Hair follicle dermal papilla cell (primary cell): ENCODE measurements around the gene OR11L1. TPM values are rescaled to one million over a fixed set of nuclear protein-coding genes. Genes with fewer than 3 reads are reported as not detected.

Experiments
- total RNA-seq: library from RNA; depleted of rRNA; stranded (reverse); fragments of >200 nt; gene quantifications from 2 replicates; pipeline ENCODE4 v1.2.3, GENCODE V29; 2012

The OR11L1 gene
- not detected in 2 replicates for total RNA-seq

GRCh38 chr1:247841796-247842195 is at the start of gene OR11L1:
Gene OR11L1, minus strand, starts transcription at chr1:247841896. Its CDS starts 0 bp downstream, at chr1:247841896.

GRCh38 chr1:247857069-247857984 is 15.6 kb upstream of the OR11L1 start, which contains the start of gene TRIM58:
Gene TRIM58, plus strand, starts transcription at chr1:247857187. Its CDS starts 60 bp downstream, at chr1:247857247.

GRCh38 chr1:247824023-247824422 is 17.7 kb downstream of the OR11L1 start, which contains the start of gene OR14A16:
Gene OR14A16, minus strand, starts transcription at chr1:247824119. Its CDS starts 8,390 bp downstream, at chr1:247815729.

Other genes with a start within 250 kb of the OR11L1 start
- not detected in 2 replicates for gene OR2G3, start 236.3 kb downstream of the OR11L1 start, total RNA-seq
- not detected in 2 replicates for gene OR13G1, start 162.2 kb downstream of the OR11L1 start, total RNA-seq
- gene OR6F1, start 125.2 kb downstream of the OR11L1 start, total RNA-seq, result not detected in 2 replicates
- gene OR14K1, start 103.3 kb downstream of the OR11L1 start, total RNA-seq, result 0.49 TPM in 1 of 2 replicates, not detected in the other
- gene OR14A2, start 93.8 kb downstream of the OR11L1 start, total RNA-seq, result not detected in 2 replicates
- not detected in 2 replicates for gene OR1C1, start 81.3 kb downstream of the OR11L1 start, total RNA-seq
- not detected in 2 replicates for gene OR14A16, start 17.8 kb downstream of the OR11L1 start, total RNA-seq
- 1.9 and 2.4 TPM in 2 replicates for gene TRIM58, start 15.3 kb upstream of the OR11L1 start, total RNA-seq
- gene OR2W3, start 53.7 kb upstream of the OR11L1 start, total RNA-seq, result 0.65 and 1.7 TPM in 2 replicates
- gene OR2T8, start 78.4 kb upstream of the OR11L1 start, total RNA-seq, result not detected in 2 replicates
- not detected in 2 replicates for gene OR2AJ1, start 83.0 kb upstream of the OR11L1 start, total RNA-seq
- gene OR2L8, start 107.0 kb upstream of the OR11L1 start, total RNA-seq, result 0.97 TPM in 1 of 2 replicates, not detected in the other
- 0.49 TPM in 1 of 2 replicates, not detected in the other for gene OR2AK2, start 123.3 kb upstream of the OR11L1 start, total RNA-seq
- 0.12 and 0.32 TPM in 2 replicates for gene OR2L5, start 171.8 kb upstream of the OR11L1 start, total RNA-seq
- gene OR2L2, start 188.2 kb upstream of the OR11L1 start, total RNA-seq, result under 0.01 TPM in 1 of 2 replicates, not detected in the other
- gene OR2L3, start 204.9 kb upstream of the OR11L1 start, total RNA-seq, result 0.16 TPM in 1 of 2 replicates, not detected in the other